Measurements from ENCODE around the gene RHOU.
A peak's percentile ranks its signal among the peaks of the same experiment; 100 is the strongest.

The RHOU gene

GRCh38 chr1:228737601-228738041, 2.3 kb downstream of the RHOU start:
- DNase-seq = no peak

- DNase-seq = no peak
These were observed 4.5 kb downstream of the RHOU start for GRCh38 chr1:228739826-228740225.

DNA sequence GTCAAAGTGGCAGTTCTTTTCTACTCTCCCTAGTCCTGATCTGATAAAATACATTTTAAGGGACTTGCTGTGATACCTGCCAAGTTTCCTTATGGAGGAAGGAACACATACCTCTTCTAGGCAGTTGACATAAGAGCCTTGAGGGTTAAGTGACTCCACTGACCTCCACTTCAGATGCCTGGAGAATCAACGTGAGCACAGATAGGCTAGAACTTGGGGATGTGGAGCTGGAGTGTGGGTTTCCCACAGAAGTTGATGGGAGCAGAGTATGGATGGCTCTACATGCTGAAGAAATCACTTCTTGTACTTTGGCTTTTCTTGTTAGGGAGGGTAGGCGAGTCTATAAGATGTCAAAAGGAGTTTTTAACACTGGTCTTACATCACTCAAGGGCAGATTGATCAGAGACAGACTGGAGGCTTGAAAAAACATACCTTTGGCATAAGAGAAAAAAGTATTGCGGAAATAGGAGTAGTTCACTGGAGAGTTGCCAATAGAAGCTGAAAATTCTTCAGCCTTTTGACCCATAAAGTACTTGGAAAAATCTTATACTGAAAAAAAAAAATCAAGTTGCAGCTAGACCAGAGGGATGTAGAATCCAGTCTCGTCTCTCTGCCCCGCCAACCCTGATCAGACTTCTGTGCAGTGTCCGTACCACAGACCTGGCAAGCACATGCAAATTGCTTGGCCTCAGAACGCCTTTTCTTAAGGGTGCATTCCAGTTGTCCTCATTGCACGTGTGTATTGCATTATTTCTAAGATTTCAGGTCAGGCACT, 5.5 kb downstream of the RHOU start:
- no peak for DNase-seq

GRCh38 chr1:228742281-228742860, 7.1 kb downstream of the RHOU start:
- DNase-seq = no peak

DNA sequence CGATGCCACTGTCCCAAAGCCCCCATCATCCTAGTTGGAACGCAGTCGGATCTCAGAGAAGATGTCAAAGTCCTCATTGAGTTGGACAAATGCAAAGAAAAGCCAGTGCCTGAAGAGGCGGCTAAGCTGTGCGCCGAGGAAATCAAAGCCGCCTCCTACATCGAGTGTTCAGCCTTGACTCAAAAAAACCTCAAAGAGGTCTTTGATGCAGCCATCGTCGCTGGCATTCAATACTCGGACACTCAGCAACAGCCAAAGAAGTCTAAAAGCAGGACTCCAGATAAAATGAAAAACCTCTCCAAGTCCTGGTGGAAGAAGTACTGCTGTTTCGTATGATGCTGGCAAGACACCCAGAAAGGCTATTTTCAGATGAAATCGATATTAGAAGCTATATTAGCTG, 8.1 kb downstream of the RHOU start:
- no peak for DNase-seq

GRCh38 chr1:228744356-228744755, 9.1 kb downstream of the RHOU start:
- DNase-seq = no peak

- no peak for DNase-seq
These were observed 9.6 kb downstream of the RHOU start for GRCh38 chr1:228744918-228745317.

GRCh38 chr1:228745497-228745896, 10.2 kb downstream of the RHOU start:
- DNase-seq = no peak

GRCh38 chr1:228747301-228747935, 12.1 kb downstream of the RHOU start:
- no peak for DNase-seq

DNA sequence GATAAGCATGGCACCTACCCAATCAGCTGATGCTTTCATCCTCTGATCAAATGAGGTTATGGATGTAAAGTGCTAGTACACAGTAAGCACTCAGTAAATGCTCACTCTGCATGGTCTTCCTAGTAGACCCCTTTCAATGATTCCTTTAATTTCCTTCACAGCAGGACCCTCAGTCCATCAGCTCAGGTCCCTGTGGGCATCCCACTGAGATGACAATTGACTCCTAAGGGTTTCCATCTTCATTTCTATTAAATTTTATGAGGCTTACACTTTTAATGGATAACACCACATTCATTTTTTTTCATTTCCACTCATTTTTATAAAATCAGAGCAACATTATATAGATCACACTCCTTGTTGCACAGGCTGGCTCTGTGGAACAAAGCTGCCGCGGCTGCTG, 12.8 kb downstream of the RHOU start:
- DNase-seq = no peak

GRCh38 chr1:228748431-228748830, 13.2 kb downstream of the RHOU start:
- peak; percentile 17 for DNase-seq

GRCh38 chr1:228749765-228750164, 14.5 kb downstream of the RHOU start:
- DNase-seq = no peak

DNA sequence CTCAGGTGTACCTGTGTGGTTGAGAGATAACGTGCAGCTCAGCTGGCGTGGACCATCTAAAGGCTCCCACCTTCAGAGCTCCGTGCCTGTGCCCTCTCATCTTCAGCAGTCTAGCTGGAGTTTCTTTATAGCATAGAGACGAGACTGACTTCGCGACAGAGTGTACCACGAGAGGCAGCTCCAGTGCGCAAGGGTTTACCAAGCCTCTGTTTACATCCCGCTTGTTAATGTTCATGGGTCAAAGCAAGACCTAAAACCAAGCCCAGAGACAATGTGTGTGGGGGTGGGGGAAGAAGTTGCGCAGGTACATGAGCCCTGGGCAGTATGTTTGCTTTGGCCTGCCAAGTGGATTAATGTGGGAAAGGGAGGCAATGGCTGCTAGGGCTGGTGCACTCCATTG, 15.6 kb downstream of the RHOU start:
- no peak for DNase-seq

GRCh38 chr1:228751360-228752098, 16.2 kb downstream of the RHOU start:
- no peak for DNase-seq

DNA sequence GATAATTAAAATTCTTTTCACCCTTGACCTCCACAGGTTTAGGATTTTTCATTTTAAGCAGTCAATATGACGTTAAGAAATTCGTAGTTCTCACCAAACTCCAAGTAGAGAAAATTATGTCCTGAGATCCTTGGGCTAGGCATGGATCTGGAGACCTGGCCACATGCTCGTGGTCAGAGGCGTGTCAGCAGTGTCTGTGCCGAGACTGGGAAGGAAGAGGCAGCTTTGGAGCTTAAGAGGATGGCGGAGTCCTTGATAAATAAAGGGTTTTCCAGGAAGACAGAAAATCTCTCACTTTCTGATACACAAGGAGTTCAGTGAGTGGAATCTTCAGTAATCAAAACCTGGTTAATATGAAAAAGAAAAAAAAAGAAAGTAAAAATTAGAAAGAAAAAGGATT, 17.0 kb downstream of the RHOU start:
- no peak for DNase-seq

DNA sequence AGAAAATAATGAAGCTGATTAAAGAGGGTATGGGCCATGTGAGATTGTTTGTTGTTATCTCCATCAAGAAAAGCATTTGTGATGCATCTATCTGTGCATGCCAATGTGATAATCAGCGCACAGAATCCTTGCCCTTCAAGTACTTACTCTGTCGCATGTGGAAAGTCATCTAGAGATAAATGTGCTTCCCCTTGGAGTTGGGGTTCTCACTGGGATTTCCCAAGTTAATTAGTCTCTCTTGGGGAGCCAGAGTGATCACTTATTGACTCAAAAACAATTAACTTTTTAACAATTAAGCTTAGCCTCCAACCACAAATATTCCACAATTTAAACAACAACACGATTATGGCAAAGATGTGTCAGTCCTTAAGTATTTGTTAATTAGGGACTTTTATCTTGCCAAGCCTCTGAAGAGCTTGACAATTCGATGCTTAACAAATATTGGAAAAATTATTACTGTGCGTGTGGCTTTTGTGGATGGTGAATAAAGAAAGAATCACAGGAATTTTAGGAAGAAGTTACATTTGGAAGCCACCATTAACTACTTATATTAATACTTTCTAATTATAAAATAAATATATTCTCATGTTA, 17.5 kb downstream of the RHOU start:
- DNase-seq = no peak

- no peak for DNase-seq
These were observed 18.0 kb downstream of the RHOU start for GRCh38 chr1:228753287-228753686.

GRCh38 chr1:228753786-228754360, 18.6 kb downstream of the RHOU start:
- DNase-seq = no peak

DNA sequence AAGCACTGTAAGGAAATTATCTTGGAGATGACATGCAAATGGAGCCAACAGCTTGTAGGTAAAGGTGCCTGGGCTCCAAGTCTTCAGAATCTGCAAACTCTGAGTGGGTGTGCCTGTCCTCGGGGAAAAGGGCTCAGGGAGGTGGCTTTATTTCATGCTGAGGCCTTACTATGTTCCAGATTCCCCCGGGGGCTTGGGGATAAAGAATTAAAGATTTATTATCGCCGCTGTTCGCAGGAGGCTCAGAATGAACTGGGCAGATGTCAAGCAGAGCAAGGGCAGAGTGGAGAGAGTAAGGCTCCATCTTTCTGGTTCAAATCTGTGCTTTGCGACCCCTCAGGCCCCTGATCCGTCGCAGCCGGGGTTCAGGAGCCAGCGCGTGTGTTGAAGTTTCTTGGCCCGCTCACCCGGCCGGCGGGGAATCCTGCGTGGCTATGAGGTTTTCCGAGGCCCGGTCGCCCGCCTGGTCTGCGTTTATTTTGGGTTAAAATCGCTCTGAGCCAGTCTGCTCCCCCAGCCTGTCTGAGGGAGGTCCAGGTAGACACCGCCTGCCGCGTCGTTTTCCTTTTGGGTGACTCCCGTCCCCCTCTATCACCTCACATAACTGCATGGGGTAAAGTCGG, 19.5 kb downstream of the RHOU start:
- no peak for DNase-seq

DNA sequence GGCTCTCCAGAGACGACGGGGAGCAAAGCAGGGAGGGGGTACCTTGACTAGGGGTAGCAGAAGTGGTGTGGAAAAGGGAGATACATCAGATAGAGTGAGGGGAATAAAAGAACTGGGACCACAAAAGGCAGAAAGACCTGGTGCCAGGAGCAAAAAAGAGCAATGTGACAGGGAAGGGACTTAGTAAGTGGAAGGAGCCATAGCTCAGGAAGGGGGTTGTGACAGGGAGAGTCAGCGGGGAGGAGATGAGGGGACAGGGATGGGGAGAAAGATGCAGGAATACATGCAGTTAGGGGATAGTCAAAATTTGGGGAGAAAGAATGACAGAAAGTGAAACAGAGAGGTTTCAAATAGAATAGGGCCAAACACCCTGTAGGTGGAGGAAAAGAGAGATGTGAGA, 20.5 kb downstream of the RHOU start:
- DNase-seq = no peak

DNA sequence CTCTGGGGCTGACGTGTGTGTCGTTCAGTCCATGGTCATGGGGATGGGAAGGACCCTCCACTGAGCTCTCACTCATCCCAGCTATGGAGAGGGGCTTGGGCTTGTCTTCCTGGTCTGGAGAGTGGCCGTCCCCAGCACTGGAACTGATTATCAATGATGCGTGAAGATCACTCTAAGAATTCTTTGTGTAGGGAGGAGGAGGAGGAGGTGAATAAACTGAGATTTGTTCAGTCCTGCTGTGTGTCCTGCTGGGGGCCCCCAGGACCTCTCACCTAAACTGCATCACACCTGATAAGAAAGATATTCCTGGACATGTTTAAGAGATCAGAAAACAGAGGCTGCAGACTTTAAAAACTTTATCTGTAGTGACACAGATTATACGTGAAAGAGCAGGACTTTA, 21.2 kb downstream of the RHOU start:
- no peak for DNase-seq

DNA sequence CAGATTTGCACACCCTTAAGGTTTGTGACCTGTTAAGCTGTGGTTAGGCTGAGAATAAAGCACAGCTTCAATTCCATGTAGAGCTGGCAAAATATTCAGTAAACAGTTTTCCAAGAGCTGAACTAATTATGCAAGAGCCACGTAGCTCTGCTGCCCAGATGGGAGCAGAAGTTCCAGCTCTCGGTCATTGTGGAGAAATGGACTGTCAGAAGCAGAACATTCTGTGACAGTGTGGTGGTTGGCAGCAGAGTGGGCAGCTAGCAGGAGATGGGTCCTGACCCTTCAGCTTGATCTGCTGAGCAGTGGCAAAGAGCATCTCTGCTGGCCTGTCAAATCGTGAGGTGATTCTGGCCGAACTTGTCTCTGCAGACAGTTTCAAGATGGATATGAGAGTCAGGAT, 23.2 kb downstream of the RHOU start:
- DNase-seq = no peak
